GM19372 (cell line): Measurements from ENCODE around the gene ARHGEF6.
A peak's percentile ranks its signal among the peaks of the same experiment; 100 is the strongest.

Experiments
- ATAC-seq: cut with Tn5 transposase; IDR thresholded peaks from one replicate; pipeline ENCODE4 v1.9.1; 2021; ENCODE audit warnings: mild to moderate bottlenecking, low read depth, moderate library complexity; ENCODE audit not compliant: unreplicated experiment

The ARHGEF6 gene

GRCh38 chrX:136616987-136617685 is 163.6 kb downstream of the ARHGEF6 start:
- peak; percentile 87 for ATAC-seq
